HG03571 (cell line): ENCODE data around the gene ASB2.

ENCODE experiments used
- ATAC-seq: cut with Tn5 transposase; IDR thresholded peaks from one replicate; pipeline ENCODE4 v1.9.1; 2021; ENCODE audit not compliant: unreplicated experiment

ASB2 gene

DNA sequence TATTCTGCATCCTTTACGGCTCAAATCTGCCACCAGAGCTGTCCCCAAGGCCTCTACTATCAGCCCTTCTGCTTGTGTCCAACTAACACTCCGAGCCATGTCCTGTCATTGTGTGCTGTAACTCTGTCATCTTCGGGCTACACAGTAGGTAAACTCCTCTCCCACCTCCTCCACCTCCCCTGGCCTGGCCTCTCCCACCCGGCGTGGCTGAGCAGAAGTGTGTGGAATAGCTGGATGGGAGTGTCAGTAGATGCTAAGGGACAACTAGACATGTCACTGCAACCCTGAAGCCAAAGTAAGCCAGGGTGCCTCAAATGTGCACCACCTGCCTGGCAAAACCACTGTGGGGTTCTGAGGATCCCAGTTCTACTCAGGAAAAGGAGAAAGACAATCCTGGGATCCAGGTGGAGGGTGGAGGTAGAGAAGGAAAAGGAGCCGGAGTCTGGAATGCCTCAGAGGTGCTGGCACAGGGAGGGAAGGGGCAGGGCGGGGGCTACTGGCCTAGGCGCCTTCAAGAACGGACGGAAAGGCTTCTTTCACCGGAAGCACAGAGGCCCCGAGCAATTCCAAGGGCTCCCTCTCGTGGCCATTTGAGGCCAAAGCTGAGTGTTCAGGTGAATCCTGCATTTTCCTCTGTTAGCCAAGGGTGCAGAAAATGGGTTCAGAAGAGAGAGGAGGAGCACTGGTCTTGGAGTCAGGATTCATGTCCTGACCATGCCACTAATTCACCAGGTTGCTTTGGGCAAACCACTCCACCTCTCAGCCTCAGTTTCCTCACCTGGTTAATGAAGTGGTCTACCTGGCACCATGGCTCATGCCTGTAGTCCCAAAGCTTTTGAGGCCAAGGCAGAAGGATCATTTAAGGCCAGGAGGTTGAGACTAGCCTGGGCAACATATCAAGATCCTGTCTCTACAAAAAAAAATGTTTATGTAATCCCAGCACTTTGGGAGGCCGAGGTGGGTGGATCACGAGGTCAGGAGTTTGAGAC lies 69.7 kb downstream of the ASB2 start:
- no peak for ATAC-seq

DNA sequence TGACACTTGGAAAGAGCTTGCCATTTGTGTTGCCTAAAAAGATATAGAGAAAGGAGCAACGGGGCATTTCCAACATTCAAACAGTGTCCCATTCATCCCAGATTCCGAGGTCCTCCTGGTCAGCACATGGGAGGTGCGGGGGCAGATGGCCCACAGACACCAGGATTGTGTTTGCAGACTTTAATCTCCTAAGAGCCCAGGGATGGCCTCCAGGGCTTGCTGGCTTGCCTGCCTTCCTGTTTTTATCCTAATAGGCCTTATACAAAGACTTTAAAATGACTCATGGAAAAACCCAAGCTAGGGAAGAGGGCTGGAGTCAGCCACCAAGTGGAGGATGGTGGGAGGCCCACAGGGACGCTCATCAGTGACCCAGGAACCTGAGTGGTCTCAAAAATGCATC lies 70.7 kb downstream of the ASB2 start:
- ATAC-seq = no peak

DNA sequence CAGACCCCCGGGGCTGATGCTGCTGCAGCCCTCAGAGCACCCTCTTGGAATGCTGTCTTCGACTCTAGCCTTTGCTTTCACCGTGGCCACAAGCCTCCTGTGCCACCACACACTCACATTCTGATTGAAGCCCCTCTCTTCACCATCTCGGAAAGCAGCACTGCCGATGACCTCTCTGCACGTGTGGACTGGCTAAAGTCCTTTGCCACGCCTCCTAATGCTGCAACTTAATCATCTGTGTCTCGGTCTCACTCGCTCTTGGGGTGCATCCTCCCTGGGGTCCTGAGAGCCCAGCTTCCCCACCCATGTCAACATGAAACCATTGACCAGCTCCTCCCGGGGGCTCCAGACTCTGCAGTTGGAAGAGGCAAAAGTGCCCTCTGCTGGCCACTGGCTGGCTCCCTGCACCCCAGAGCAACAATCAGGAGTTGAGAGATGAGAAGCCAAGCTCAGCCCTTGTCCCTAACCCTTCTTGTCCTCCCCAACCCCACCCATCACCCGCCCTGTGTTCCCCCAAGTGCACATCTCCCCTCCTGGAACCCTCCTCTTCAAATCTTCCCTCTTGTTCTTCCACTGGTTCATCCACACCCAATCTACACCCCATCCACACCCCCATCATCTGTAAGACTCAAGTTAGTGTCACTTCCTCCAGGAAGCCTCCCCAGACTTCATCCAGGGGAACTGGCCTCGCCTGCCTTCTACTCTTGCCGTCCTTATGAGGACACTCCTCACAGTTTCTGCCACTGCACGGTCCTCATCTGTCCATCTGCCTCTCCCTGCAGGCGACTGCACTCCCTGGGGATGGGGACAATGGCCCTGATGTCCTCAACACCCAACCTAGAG lies 72.8 kb downstream of the ASB2 start:
- no peak for ATAC-seq

DNA sequence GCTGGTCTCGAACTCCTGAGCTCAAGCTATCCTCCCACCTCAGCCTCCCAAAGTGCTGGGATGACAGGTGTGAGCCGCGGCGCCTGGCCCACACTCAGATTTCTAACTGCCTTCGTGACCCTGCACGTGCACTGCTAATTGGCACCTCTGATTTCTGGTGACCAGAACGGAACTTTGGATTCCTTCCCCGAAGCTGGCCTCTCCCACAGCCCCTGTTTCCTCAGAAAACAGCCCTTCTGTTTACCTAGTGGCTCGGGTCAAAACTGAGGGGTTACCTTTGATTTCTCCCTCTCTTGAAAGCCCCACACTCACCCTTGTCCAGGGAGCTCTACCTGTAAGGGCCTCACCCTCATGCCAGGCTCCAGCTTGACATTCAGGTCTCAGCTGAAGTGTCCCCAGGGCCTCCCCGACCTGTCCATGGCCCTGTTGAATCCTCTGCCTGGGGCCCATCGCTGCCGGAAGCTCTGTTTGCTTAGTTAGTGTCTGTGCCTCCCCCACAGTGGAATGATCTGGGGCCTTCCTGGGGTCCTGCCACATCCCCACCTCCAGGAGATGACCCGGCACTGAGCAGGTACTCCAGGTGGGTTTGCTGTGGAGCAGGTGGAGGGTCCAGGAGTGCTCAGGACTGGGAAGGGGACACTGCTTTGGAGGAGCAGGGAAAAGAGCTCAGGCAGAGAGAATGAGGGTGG lies 73.6 kb downstream of the ASB2 start:
- ATAC-seq = no peak

DNA sequence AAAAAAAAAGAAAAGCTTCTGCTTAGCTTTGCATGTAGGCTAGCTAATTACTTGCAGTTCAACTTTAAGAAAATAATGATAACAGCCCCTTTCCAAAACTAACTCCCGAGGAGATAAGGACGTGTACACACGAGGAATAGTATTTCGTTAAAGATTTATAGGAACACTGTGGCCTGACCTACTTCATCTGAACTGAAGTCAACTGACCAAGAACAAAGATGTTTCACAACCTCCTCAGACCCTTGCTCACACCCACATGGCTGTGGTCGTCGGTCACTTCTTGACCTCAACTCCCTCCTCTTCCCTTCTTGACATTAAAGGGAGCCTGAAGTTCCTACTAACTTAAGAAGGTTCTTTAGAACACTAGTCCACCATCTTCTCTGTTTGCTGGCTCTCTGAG lies 74.6 kb downstream of the ASB2 start:
- no peak for ATAC-seq

DNA sequence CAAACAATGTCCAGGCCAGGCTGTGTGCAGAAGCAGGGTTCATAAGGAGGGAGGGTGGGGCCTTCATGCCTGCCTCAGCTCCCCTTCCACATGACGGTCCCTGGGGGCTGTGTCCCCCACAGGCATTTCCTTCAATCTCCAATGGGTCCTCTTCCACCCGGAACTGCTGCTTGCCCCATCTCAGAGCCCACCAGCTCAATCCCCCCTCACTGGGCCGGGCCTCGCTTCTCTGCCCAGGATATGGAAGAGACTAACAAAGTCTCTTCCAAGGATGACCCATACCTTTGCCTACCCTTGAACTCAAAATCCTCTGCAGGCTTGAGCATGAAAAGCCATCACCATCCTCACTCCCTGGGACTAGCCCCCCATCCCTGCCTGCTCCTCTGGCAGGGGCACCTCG lies 77.6 kb downstream of the ASB2 start:
- no peak for ATAC-seq

DNA sequence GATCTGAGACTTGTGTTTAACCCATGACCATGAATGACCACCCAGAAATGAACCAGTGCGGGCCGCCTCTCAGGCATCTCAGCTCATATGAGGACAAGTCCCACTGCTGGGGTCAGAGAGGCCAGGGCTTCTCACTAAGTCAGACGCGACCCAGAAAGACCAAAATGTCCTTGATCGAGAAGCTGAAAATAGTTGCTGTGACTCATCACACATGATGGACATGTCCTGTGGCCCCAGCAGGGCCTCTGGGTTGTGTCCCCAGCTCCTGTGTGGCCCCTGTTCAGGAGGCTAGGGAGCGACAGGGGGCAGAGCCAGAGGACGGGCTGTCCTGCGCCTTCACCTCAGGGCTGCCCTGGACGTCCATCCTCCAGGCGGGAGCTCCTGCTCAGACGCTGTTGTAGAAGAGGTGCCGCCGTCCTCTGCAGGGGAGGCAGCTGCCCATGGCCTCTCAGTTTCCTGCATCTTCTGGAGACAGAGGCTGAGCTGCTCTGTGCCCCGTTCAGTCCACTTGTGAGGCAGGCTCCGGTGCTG lies 78.2 kb downstream of the ASB2 start:
- ATAC-seq = no peak

DNA sequence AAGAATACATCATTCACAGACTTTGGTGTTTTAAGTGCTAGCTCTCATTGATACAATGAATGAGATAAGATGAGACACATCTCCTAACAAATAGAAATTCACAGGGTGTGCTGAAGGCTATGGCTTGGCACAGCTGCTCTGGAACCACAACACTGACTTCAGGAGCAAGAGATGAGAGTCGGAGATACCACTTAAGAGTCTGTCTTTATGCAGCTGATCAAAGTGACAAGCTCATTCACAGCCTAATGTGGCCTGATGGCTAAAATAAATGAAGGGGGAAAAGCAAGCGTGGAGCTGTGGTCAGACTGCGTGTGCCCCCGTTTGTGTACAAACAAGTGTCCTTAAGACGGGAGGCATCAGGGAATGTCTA lies 78.9 kb downstream of the ASB2 start:
- no peak for ATAC-seq

DNA sequence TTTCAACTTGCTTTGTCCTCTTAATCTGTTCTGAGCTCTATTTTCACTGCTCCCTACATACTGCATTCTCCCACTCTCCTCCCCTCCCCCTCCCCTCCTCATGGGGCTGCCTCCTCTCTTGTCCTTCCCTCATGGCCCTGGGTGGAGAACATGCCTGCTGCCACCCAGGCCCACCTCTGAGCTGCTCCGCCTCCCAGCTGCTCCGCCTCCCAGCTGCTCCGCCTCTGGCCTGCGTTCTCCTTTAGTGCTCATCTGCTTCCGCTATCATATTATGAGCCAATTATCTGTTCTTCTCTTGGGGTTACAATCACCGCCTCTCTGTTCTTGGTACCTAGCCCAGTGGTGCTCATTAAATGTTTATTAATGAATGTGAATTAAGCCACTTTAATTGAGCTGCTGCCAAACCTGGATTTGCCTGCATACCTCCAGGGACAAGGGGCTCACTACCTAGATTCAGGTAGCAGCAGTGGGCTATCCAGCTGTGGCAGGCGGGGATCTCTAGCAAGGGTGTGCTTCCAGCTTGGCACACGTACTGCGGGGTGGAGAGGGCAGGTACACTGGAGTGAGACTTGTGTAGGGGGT lies 81.3 kb downstream of the ASB2 start:
- no peak for ATAC-seq

DNA sequence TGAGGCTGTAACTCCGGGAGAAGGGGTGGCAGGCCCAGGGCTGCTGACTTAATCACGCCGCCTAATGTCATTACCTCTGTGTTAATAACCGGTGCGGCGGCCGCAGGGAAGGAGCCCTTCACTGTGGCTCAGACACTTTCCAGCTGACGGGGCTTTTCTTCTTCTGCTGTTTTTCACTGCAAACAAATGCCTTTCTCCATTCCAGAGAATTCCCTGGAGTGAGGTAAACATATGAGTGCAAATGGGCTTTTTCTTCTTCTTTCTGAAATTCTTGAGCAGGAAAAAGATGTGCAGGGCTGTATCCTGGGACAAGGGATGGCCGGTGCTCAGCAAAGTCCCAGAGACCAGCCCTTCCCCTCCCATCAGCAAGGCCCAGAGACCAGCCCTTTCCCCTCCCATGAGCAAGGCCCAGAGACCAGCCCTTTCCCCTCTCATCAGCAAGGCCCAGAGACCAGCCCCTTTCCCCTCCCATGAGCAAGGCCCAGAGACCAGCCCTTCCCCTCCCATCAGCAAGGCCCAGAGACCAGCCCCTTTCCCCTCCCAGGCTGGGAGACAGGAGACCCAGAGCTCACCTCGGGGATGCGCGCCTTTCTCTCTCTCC lies 82.6 kb downstream of the ASB2 start:
- ATAC-seq = no peak

DNA sequence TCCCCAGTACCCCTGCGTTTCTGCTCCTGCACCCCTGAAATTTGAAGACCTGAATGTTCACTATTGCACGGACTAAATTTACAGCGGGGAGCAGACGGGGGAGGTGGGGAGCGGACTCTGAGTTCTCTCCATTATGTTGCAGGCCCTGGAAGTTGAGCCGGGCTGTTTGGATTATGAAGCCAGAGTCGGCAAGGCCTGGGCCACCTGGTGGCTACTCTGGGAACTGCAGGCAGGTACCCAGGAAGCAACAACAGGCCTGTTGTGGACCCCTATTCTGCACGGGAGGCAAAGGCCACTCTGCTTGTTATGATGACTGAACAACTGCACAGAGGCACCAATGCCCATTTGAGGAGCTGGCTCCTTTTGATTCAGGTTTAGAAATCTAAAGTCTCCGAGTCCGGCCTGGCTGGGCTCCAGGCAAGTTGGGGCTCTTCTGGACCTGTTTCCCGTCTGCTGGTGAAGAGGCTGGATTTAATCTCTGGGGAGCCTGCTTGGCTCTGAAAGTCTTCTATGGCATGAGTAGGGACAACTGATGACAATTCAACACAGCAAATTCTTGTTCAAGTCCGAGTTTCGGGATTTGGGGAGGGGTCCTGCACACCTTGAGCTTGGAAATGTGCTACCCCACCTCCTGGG lies 83.3 kb downstream of the ASB2 start:
- ATAC-seq = no peak

DNA sequence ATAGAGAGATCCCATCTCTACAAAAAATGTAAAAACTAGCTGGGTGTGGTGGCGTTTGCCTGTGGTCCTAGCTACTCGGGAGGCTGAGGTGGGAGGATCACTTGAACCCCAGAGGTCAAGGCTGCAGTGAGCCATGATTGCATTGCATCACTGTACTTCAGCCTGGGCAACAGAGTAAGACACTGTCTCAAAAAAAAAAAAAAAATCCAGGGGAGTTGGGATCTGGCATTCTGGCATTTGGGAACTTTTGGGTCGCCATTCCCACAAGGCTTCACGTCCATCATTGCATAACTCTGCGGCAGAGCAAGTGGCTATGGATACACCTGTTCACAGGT lies 83.9 kb downstream of the ASB2 start:
- ATAC-seq = no peak

DNA sequence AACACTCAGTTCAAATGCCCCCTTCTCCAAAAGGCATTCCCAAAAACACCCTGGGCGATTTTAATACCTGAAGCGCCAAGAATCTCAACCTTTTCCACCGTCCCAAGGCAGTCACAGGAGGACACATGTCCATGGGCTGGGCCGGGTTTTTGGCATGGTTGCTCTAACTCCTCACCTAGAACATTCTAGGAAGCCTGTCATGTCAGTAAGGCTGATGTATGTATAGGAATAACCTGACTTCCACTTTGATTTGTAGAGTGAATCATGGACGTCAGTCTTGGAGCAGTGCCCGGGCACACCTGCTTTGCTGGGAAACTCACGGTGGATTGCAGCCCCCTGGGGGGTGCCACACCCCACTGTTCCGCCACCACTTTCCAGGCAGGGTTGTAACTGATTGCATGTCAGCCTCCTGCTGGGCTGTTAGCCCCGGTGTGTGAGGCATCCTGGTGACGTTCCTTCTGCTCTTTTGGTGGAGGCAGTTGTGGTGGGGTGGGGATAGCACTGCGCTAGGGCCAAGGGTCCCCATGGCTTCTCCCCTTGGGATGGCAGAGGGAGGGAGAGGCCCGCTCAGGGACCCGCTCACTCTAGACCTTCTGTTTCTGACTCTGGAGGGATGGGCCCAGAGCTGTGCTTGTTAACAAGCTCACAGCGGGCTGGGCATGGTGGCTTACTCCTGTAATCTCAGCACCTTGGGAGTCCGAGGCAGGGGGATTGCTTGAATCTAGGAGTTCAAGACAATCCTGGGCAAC lies 84.4 kb downstream of the ASB2 start:
- no peak for ATAC-seq

DNA sequence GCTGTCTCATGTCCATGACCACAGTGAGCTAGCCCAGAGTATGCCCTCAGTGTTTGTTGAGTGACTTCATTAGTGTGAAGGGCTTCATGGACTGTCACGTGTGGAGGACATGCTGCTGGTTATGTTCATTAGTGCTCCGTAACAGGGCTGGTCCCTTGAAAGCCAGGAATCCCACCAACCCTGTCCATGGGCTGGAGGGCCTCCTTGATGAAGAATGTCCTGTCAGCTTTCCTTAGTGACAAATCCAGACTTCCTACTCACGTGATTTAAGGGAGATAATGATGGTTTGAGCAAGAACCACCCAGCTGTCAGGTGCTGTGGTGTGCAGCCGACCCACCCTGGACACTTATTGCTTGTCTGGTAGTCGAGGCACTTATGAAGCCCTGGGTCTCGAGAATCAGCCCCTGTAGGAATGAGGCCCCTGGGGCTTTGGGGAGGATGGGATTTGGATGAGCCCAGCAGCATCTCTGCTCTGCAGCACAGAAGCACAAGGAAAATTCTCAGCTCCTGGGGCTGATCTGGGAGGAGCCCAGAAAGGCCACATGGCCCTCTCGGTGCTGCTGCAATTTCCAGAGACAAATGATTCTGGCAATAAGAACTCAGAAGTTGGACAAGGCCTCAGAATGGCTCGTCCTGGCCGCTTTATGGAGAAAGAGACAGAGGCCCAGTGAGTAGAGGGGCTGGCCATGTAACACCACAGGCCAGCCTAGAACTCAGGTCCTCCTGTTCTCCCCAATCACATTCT lies 86.5 kb downstream of the ASB2 start:
- no peak for ATAC-seq

DNA sequence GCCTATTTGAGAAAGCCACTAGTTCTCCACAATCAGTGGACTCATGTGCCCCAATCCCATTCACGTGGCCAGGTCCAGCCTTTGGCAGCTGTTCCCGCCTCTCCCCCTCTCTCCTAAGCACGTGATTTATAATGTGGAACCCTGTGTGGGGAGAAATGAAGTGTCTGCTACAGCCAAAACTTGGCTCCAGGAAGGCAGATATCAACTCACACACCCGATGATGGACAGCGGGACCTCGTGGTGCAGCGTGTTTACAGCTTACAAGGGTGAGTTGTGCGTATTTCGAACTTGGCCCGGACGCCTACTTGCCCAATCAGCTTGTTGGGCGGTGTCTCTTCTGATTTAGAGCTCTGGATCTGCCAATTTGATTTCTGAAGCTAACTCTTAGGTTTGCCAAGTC lies 87.4 kb downstream of the ASB2 start:
- ATAC-seq = no peak

DNA sequence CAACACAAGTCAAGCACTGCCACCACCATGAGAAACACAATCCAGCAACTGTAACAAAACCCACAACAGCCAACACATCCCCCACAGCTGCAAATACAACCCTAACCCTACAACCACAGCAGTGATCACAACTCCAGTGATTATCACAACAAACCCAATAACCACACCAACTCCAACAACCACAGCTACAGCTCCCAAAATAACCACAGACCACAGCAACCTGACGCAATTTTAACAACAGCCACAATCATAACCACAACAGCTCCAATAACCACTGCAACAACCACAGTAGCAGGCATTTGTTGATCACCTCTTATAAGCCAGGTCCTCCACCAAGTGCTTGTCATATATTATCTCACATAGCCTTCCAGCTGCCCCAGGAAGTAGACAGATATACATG lies 91.4 kb downstream of the ASB2 start:
- ATAC-seq = no peak
